ENCODE data around the gene PTPRK.

PTPRK gene

GRCh38 chr6:127998985-127999384 lies 521.4 kb downstream of the PTPRK start:
- no peaks in the 10 kb centered on the region for H3K4me1 ChIP-seq (ENCODE audit: control insufficient read depth in 1 of 2, insufficient read depth in 1 of 2, low read depth in 1 of 2, low read length in 1 of 2)
- no peaks in the 10 kb centered on the region for H3K36me3 ChIP-seq
- no peak overlapping the region for H3K4me3 ChIP-seq (ENCODE audit: low read depth in 1 of 2, low read length in 1 of 2)
- TF ChIP-seq CTCF (IDR thresholded peaks at IDR 0.05), result no peak
- no peak overlapping the region for H3K27ac ChIP-seq
- H3K27me3 ChIP-seq, result no peaks in the 10 kb centered on the region
- H3K9me3 ChIP-seq, result no peaks in the 10 kb centered on the region

GRCh38 chr6:127997496-127998164 lies 522.8 kb downstream of the PTPRK start:
- Histone ChIP-seq H3K9me3 (no peaks in the 10 kb centered on the region), H3K36me3 (no peaks in the 10 kb centered on the region), H3K4me1 (ENCODE audit: control insufficient read depth in 1 of 2, insufficient read depth in 1 of 2, low read depth in 1 of 2, low read length in 1 of 2) (no peaks in the 10 kb centered on the region), H3K4me3 (ENCODE audit: low read depth in 1 of 2, low read length in 1 of 2) (no peak overlapping the region), H3K27ac (no peak overlapping the region), H3K27me3 (no peaks in the 10 kb centered on the region)
- TF ChIP-seq CTCF (IDR thresholded peaks at IDR 0.05), result no peak

GRCh38 chr6:127996925-127997324 lies 523.5 kb downstream of the PTPRK start:
- no peak overlapping the region for H3K4me3 ChIP-seq (ENCODE audit: low read depth in 1 of 2, low read length in 1 of 2)

GRCh38 chr6:127992144-127992543 lies 528.3 kb downstream of the PTPRK start:
- H3K9me3 ChIP-seq, result no peaks in the 10 kb centered on the region
- no peaks in the 10 kb centered on the region for H3K4me1 ChIP-seq (ENCODE audit: control insufficient read depth in 1 of 2, insufficient read depth in 1 of 2, low read depth in 1 of 2, low read length in 1 of 2)
- no peak overlapping the region for H3K4me3 ChIP-seq (ENCODE audit: low read depth in 1 of 2, low read length in 1 of 2)
- no peaks in the 10 kb centered on the region for H3K36me3 ChIP-seq
- TF ChIP-seq CTCF (IDR thresholded peaks at IDR 0.05), result no peak
- no peak overlapping the region for H3K27ac ChIP-seq
- H3K27me3 ChIP-seq, result no peaks in the 10 kb centered on the region

More at GRCh38 chr6:127996925-127997324, 523.5 kb downstream of the PTPRK start:
- no peaks in the 10 kb centered on the region for H3K4me1 ChIP-seq (ENCODE audit: control insufficient read depth in 1 of 2, insufficient read depth in 1 of 2, low read depth in 1 of 2, low read length in 1 of 2)
- H3K36me3 ChIP-seq, result no peaks in the 10 kb centered on the region
- TF ChIP-seq CTCF (IDR thresholded peaks at IDR 0.05), result no peak
- no peaks in the 10 kb centered on the region for H3K27me3 ChIP-seq
- no peaks in the 10 kb centered on the region for H3K9me3 ChIP-seq
- H3K27ac ChIP-seq, result no peak overlapping the region

GRCh38 chr6:127990074-127990473 lies 530.3 kb downstream of the PTPRK start:
- no peak for TF ChIP-seq CTCF (IDR thresholded peaks at IDR 0.05)
- no peak overlapping the region for H3K27ac ChIP-seq
- no peaks in the 10 kb centered on the region for H3K36me3 ChIP-seq
- no peaks in the 10 kb centered on the region for H3K9me3 ChIP-seq
- H3K4me1 ChIP-seq (ENCODE audit: control insufficient read depth in 1 of 2, insufficient read depth in 1 of 2, low read depth in 1 of 2, low read length in 1 of 2), result no peaks in the 10 kb centered on the region
- no peak overlapping the region for H3K4me3 ChIP-seq (ENCODE audit: low read depth in 1 of 2, low read length in 1 of 2)
- no peaks in the 10 kb centered on the region for H3K27me3 ChIP-seq

Data from neutrophil (primary cell).